Hematopoietic multipotent progenitor cell treated with erythropoietin and hydrocortisone succinate and interleukin-3 and kit ligand, for 8 days (in vitro differentiated cells): ENCODE measurements around the gene EBF3.

Experiments used
- DNase-seq: peaks from one replicate; pipeline ENCODE4 v3.0.0-alpha.2; 2015

Gene EBF3, protein sequence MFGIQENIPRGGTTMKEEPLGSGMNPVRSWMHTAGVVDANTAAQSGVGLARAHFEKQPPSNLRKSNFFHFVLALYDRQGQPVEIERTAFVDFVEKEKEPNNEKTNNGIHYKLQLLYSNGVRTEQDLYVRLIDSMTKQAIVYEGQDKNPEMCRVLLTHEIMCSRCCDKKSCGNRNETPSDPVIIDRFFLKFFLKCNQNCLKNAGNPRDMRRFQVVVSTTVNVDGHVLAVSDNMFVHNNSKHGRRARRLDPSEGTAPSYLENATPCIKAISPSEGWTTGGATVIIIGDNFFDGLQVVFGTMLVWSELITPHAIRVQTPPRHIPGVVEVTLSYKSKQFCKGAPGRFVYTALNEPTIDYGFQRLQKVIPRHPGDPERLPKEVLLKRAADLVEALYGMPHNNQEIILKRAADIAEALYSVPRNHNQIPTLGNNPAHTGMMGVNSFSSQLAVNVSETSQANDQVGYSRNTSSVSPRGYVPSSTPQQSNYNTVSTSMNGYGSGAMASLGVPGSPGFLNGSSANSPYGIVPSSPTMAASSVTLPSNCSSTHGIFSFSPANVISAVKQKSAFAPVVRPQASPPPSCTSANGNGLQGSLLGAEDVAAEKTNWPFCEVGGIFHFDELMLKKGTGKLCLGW

DNA sequence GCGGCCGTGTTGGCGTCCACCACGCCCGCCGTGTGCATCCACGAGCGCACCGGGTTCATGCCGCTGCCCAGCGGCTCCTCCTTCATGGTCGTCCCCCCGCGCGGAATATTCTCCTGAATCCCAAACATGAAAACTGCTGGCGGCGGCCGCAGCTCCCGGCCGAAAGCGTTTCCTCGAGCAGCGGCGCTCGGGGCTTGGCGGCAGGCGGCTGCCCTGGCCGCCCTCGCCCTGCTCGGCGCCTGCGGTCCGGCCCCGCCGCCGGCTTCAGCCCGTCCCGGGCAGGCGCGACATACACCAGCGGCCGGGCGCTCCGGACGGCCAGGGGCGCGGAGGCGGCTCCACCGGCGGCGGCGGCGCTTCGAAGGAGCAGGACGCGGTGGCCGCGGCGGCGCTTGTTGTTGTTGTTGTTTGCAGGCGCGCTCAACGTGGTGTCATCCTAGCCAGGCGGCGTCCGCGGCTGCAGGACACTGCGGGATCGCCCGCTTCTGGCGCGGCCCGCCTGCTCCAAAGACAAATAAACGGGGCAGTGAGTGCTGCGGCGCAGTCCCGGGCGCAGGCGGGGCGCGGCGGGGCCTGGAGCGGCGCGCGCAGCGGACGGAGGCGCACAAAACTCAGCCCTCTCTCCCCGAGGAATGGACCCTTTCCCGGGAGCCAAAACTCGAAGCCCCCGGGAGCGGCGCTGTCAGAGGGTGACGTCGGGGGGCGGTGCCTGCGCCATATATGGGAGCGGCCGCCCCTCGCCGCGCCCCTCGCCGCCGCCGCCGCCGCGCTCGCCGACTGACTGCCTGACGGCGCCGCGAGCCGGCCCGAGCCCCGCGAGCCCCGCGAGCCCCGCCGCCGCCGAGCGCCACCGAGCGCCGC, at the start of gene EBF3:
EBF3 (minus strand) TSS at position 634 of the 861 bp plus-strand sequence; CDS start at position 128, 506 bp downstream.
- no peak for DNase-seq

DNA sequence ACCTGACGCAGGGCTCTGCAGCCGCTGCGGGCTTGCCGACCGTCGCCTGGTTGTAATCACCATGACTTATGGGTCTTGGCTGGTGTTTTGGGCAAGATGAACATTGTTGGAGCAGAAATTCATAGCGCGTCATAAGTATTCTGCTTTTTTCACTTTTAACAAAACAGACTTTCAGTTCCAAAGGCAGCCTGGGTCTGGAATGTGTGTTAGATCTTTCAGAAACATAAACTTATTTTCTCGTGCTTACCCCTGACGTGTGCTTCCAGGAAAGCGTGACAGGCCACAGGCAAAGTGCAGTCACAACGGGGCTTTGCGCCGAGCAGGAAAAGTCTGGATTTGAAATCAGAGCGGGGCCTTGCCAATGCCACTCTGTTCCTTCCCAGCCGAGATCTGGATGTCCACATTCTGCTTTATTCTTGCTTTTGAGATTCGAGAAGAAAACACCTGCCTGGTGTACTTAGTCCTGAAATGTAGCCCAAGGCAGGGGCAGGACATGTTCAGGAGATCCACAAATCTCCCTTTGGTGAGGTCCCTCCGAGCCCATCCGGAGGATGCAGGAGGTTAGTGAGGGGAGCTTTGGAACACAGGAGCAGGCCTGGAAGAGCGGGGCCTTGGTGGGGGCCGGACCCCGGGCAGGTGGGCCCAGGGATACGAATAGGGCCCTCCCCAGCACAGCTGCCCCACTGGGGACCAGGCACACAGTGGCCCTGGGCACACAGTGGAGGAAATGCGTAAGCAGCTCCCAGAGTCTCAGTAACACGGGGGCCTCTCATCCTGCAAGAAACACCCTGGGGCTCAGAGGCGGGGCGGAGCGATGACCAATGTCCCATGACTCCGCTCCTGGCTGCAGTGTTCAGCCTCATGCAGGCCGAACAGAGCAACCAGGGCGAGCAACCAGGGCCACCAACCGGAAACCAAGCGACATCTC, 49.5 kb upstream of the EBF3 start:
- DNase-seq, result no peak

DNA sequence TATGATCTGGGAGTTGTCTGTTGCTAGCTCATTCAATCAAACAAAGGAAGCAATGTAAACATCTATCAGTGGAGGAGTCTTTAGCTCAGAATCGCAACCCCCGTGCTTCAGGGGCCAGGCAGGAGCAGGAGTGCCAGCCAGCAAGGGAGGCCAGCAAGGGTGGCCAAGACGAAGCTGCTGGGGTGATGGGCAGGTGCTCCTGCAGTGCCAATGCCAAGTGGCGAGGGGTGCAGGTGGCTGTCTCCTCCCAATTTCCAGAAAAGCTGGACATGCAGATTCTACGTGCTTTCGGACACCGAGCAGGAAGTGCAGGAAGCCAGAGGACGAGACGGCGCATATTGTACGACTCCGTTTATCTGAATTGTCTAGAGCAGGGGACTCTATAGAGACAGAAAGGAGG, 48.1 kb upstream of the EBF3 start:
- DNase-seq, result no peak

DNA sequence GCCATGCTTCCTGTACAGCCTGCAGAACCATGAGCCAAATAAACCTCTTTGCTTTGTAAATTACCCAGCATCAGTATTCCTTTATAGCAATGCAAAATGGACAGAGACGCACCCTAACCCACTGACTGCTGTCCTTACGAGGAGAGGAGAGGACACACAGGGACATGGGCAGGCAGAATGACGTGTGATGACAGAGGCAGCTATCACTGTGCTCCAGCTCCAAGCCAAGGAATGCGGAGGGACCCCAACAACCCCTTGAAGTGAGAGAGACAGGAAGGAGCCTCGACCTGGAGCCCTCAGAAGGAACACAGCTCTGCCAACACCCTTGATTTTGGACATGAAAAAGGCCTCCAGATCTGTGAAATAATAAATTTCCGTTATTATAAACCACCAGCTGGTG, 46.6 kb upstream of the EBF3 start:
- DNase-seq, result no peak

DNA sequence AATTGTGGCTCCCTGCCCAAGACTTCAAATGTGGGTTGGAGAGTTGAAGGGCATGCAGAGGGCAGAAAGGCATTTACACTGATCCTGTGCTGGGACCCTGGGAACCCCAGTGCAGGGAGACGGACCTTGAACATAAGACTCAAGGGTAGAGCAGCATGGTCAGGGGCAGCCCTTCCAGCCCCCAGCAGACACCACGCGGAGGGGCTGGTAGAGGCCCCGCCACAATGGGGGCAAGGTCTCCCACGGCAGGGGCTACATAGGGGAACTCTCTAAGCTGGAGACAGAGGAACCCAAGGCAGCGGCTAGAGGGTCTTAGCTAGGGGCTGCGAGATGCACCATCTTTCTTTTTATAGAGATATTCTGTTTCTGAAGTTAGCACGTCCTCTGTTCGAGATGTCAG, 45.2 kb upstream of the EBF3 start:
- DNase-seq, result no peak

DNA sequence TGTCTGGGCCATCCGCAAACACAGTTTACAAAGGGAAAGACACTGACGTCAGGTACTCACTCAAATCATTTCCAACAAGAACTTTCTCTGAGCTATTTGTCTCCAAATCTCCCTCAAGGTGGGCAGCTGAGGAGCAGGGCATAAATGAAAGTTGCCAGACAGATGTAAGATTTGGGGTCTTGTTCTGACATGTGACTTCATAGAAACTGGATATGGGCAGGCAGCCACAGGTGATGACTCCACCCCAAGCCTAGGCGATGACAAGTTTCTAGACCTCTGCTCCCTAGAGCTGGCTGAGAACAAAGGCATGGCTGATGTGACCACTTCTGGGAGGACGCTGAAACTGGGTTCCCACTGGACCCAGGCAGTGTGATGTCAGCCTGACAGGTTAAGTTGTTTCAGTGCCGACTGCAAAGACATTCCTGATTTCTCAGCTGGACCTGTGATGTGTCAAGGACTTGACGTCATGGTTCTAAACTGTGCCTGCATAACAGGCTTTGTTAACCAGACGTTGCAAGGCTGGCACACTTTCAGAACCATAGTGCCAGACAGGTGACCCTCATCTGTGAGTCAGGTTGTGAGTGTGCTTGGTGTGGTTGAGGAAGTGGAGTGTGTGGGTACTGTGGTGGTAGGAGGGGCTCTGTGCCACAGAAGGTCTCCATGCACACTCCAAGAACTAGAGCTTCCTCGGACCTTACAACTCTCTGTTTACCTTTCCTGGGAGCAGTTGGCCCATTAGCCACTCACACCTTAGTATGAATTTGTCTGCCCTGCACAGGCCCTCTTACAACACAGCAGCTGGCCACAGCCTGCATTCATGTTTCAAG, 39.9 kb upstream of the EBF3 start:
- DNase-seq, result no peak

DNA sequence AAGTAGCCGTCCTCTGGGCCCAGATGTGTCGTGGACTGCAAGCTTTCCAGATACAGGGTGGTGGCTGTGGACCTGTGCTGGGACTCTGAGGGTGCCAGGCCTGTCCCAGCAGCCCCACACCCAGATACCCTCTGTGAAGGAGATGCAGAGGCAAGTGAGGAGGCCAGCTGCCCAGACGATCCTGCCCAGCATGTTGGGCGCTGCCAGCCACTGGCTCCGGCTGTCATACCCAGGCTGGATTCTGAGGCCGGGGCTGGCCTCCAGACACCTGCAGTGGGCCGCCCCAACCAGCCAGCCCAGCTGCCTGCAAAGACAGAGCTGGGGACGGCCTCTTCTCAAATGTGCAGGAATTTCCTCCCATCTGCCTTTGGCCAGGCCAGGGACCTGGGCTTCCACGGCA, 39.1 kb upstream of the EBF3 start:
- DNase-seq, result no peak

DNA sequence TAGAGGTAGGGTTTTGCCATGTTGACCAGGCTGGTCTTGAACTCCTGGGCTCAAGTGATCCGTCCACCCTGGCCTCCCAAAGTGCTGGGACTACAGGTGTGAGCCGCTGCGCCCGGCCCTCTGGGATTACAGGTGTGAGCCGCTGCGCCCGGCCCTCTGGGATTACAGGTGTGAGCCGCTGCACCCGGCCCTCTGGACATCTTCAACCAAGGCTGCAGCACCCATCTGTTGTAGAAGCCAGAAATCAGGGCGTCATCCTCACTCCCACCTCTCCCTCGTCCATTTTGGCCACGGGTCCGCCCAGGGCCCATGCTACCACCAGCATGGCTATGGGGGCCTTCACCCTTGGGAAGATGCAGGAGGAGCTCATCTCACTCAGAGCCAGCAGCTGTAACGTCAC, 38.5 kb upstream of the EBF3 start:
- DNase-seq, result no peak

DNA sequence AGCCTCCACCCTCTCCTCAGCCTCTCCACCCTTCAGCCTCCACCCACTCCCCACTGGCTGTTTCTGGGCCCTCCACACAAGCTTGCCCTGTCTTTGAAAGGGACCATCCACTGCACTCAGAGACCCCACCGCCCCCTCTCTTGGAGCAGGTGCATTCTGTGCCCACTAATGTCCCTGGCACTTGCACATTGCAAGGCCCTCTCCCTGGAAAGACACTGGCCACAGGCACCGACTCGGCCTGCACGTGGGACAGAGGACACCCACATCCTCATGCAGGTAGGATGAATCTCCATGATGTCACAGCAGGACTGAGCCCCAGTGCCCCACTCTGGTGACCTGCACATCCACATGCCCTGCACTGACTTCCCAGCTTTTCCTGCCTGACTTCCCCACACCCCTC, 36.8 kb upstream of the EBF3 start:
- no peak for DNase-seq

DNA sequence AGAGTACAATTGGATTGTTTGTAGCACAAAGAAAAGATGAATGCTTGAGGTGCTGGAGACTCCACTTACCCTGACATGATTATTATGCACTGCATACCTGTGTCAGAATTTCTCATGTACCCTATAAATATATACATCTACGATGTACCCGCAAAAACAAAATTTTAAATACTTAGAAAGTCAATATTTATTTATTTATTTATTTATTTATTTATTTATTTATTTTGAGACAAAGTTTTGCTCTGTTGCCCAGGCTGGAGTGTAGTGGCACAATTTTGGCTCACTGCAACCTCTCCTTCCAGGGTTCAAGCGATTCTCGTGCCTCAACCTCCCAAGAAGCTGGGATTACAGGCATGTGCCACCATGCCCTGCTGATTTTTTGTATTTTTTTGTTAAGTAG, 35.1 kb upstream of the EBF3 start:
- DNase-seq, result no peak

DNA sequence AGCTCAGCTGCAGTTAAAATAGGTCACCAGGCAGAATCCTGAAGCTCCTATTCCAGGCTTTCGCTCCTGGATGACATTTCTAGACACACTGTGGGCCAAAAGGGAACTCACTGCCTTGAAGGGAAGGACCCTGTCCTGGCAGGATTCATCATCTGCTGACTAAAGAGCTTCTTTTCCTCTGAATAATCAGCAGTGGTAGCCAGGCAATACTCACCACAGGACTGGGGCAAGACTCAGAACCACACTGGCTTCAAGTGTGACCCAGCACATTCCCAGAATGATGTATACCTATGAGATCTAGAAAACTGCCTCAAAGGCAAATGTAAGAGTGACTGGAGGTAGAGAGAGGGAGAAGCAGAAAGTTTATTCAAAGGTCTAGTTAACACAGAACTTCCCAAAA, 29.5 kb upstream of the EBF3 start:
- DNase-seq, result no peak

DNA sequence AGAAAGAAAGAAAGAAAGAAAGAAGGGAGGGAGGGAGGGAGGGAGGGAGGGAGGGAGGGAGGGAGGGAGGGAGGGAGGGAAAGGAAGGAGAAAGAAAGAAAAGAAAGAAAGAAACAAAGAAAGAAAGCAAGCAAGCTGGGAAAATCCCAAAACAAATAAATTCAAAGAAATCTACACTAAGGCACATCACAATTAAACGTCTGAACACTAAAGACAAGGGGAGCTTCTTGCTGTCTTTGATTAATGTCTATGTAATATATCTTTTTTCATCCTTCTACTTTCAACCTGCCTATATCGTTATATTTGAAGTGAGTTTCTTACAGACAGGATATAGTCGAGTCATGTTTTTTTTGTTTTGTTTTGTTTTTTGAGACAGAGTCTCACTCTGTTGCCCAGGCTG, 28.3 kb upstream of the EBF3 start:
- no peak for DNase-seq

DNA sequence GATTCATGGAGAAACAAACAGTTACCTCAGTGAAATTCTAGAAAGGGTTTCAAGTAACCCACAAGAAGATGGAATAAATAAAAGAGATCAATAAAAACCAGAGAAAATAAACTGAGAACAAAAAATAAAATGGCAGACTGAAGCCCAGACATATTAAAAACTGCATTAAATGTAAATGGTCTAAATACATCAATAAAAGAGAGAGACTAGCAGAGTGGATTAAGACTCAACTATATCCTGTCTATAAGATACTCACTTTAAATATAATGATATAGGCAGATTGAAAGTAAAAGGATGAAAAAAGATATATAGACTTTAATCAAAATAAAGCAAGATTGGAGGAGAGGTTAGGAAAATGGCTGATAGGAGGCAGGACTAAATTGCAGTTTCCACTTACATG, 18.8 kb upstream of the EBF3 start:
- DNase-seq, result no peak

DNA sequence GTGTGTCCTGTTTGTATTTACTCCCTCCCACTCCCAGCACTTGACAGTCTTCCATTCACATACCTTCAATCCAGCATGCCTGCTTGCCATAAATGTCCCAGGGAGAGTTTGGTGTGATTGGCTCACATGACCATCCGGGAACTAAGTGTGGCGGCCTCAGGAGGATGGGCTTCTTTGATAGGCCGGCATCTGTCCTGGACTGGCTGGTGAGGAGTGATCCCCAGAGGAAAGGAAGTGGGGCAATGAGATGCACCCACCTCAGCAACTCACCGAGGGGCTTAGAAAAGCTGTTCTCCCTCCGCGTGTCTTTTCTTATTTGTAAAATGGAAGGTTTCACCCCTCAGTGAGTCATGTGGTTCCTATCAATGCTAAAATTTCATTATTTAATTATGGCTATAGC, 14.9 kb upstream of the EBF3 start:
- DNase-seq, result no peak

DNA sequence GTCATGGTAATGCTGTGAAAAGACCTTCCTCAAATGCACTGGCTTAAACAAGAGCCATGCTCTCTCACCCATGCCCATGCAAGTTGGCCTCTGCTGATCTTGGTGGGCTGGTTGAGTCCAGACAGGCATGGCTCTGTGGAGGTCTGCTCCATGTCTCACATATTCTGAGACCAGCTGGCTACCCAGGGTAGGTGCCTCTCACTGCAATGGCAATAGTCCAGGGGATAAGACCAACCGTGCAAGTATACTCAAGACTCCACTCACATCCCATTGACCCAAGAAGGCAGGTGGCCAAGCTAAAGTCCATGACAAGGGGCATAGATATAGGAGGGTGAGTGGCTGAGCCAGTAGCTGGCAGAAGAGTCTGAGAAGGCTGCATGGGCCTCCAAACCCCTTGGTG, 14.2 kb upstream of the EBF3 start:
- DNase-seq, result no peak

DNA sequence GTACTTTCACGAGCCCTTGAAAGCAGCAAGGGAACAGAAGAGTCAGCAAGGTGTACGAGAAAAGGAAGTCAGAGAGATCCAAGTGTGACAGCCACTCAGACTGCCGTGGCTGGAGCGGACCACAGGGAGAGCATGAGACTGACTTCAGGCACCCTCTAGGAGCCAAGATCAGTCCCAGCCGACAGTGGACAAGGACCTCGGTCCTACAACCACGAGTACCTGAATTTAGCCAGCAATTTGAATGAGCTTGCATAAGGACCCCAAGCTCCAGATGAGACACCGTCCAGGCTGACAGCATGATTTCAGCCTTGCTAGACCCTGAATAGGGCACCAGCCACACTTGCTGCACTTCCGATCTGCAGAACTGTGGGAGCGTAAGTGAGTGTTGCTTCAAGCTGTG, 13.7 kb upstream of the EBF3 start:
- DNase-seq, result no peak

DNA sequence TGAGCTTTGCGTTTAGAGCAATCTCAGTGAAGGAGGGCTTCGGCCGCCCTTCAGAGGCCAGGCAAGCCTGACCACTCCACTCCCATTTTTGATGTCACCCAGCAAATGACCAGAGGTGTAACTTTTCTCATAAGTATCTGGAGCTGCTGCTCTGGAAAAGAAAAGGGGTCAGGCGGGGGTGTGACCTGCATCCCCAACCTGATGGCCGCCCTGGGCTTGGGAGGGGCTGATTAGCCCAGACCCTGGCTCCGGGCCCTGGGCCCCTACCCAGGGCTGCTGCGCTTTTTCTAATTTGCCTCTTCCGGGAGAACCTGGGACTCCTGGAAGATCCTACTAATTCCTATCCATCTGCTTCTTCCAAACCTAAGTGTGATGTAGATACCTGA, 9.6 kb upstream of the EBF3 start:
- no peak for DNase-seq

DNA sequence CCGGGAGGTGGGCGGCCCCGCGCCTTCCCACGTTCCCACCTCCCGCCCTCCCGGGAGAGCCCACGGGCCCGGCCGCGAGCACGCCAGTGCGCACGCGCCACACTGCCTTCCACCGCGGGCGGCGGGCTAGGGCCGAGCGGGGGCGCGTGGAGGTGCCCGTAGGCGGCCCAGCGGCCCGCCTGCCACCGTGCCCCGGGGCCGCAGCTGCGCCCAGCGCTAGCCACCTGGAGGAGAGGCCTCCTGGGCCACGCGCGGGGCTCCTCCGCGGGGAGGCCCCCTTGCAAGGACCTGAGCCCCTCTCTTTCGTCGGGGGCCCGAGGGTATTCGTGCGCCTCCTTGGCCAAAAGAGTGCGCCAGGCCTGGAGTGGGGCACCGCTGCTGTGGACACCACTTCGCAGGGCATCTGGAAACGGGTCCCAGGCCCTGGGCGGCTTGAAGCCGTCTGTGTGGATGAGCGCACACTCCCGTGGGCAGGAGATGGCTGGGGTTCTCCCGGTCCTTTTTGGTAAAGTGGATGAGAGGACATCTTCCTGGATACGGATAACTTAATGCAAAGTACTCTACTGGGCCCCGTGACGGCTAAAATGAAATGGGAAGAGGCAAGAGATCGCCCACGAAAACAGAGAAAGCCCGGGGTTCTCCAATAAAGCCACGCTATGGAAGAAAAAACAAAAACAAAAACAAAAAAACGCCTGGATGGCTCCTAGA, 9.0 kb upstream of the EBF3 start:
- DNase-seq, result no peak

DNA sequence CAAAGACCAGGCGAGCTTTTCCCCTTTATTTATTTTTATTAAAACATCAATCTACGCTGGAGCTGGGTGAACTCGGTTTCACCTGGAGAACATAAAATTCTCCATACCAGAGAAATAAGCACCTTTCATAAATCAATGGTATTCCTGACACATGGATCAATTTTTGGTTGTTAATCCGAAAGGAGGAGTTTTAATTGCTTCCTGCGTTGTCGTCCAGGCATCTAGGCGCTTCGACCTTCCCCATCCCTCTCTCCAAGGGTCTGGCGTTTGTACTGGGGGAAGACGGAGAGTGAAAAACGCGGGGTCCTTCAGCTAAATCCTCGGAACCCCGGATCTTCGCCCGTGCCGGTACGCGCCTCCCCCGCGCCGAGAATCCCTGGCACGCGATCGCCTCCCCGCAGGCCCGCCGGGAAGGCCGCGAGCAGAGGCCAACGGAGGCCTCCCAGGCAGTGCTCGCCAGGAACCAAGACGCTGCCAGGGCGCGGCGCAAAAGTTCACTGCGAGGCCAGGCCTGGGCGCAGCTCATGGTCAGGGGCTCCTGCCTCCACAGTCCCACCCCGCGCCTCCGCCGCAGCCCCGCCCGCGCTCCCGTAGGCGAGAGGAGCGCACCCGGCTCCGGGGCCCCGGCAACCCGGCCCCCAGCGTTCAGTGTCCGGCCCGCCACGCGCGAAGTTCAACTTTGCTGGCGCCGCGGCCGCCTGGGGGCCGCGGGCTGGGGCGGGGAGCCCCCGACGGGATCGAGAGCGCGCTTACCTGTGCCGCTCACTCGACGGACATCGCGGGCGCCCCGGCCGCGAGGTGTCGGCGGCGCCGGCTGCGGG, 8.3 kb upstream of the EBF3 start:
- no peak for DNase-seq
